ENCODE results near the gene SLC22A16.

- TF ChIP-seq CTCF (IDR thresholded peaks at IDR 0.05) = no peak
- TF ChIP-seq EP300 (IDR thresholded peaks at IDR 0.05; ENCODE audit: low read depth) = no peak
Observed at GRCh38 chr6:110476046-110476849, at the start of gene SLC22A16.
